Measurements from ENCODE around the gene IYD.

The IYD gene, protein sequence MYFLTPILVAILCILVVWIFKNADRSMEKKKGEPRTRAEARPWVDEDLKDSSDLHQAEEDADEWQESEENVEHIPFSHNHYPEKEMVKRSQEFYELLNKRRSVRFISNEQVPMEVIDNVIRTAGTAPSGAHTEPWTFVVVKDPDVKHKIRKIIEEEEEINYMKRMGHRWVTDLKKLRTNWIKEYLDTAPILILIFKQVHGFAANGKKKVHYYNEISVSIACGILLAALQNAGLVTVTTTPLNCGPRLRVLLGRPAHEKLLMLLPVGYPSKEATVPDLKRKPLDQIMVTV

DNA sequence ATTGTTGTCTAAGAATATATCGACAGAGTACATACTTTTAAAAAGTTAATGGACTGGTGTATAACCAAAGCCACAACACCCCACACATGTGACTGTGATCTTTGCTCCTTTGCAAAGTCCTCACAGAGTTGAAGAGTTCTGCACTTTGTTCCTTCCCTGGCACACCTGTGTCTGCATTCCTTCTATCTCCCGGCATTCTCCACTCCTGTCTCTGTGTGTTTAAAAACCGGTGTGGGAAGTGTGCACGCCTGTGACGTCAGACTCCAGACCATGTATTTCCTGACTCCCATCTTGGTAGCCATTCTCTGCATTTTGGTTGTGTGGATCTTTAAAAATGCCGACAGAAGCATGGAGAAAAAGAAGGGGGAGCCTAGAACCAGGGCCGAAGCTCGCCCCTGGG, at the start of gene IYD:
Gene IYD (plus strand): TSS at position 251 of the 400 bp plus-strand sequence. CDS start 20 bp downstream, at position 271.
- no peak for DNase-seq

DNA sequence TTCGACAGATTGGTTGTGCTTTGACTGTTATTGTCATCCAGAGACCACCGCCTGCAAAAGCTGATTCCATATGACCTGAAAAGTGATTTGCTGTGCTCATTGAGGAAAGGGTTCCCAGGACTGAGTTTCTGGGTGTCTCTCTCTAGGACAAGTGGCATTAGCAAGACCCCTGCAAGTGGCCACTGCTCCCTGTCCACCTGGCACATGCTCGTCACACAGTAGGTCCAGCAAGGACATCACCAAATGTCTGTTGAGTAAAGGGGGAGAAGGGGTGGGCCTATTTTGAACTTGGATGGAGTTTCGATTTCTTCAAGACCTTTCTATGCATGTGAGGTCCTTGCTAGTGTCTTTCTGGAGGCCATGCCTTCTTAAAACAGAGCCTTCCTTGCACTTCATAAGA, 48.9 kb upstream of the IYD start:
- no peak for DNase-seq

DNA sequence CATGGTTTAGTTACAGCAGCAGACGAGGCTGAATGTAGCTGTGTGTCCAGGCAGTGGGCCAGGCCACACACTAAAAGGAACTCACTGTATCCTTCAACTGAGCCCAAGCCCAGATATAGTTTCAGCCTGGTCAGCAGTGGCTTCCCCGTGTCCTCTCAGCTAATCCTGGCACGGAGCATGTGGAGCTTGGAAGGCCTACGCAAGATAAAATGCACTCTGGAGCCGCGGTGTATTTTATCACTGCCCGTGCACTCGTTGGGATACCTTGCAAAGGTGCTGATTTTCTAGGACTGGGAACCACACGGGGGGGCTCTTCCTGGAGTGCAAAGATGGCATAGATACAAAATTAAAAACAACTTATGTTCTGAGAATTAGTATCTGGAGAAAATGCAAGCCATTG, 48.4 kb upstream of the IYD start:
- no peak for DNase-seq

DNA sequence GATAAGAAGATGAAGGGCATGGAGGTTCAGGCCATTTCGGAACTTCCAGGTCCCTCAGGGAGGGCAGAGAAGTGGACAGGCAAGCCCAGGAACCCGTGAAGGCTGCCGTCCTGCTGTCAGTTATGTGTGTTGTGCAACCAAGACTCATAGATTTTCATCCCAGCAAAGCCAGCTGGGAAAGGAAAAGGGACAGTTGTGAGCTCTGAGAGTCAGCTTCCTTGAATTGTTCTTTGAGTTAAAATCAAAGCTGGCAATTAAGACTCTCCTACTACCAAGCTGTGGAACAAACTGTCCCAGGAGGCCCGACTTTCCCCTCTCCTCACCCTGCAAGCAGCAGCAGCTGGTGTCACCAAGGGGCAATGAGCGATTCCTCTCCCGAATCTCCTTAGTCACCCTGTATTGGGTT, 46.3 kb upstream of the IYD start:
- DNase-seq, result no peak

DNA sequence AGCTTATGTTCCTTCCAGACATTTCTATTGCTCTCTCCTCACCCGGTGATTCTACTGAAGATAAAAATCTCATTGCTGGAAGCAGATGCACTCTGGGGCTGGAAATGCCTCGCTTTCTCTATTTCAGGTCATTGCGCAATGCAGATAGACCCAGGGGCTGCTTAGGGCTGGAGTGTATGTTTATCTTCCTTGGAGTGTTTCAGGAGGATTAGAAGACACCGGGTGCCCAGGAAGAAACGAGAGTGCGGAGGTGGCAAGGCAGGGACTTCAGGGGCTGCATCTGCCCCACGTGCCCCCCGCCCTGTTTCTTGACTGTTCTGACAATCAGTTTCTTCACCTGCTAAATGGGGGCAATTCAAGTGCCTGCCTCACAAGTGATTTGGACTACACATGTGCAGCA, 45.6 kb upstream of the IYD start:
- no peak for DNase-seq

DNA sequence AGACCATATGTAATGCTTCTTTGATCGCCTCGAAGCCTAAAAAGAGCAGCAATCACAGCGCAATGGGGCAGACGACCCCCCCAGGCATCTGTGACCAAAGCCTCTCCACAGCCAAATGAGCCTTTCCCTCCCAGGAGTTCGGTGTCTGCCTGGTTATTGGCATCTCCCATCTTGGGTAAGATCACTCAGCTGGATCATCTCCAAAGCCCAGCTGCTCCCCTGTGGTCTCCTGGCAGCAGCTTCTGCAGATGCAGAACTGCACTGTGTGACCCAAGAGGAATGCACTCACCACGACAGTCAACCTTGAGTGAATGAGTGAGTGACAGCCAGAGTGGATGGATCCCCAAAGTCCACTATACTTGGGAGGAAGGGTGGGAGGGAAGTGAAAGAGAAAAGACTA, 44.8 kb upstream of the IYD start:
- DNase-seq, result no peak

DNA sequence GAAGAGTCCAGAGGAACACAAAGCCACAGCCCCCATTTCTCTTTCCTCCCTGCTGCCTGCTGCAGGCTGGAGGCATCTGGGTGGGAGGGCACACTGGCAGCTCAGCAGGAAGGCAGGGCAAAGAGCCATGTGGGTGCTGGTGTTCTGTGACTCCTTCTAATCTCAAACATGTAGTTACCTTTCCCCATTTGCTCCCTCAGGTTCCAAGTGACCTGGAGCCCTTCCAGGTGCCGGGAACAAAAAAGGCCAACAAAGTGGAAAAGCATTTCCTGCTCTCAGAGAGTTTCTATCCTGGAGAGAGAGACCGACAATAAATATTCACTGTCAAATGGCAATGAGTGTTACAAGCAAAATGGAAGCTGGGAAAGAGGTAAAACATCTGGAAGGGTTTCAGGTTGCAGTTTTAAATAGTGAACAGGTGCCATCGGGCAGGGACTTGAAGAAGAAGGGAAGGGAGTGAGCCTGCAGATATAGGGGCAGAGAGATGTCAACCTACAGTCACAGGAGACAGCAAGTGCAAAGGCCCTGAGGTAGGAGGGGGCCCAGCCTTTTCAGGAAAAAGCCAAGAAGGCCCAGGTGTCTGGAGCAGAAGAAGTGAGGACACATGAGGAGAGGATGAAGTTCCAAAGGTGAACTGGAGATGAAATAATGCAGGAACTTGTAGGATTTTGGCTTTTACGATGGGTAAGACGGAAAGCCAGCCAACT, 43.6 kb upstream of the IYD start:
- DNase-seq, result no peak

DNA sequence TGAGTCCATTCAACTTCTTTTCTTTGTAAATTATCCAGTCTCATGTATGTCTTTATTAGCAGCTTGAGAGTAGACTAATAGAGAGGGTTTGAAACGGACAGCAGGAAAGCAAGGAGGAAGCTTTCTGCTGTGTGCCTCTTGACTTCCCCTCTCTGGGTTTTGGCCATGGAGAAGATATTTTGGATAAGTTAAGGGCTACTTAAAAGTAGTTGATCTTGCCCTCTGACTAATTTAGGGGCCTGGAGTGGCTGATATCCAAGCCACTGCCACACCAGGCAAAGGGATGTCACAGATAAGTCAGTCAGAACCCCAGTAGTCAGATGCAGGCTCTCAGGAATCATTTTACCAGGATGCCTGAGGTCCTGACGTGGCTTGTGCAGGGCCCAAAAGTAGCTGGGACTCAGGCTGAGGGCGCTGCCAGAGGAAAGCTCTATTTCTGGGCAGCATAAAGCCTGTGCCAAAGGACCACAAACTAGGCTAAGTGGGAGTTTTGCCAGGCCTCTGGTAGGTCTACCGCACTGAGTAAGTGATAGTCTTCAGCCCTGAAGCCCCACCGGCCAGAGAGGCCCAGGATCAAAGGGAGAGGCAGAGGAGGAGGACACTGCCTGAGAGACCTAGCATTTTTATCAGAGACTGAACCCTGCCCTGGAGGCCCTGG, 41.6 kb upstream of the IYD start:
- DNase-seq, result no peak

DNA sequence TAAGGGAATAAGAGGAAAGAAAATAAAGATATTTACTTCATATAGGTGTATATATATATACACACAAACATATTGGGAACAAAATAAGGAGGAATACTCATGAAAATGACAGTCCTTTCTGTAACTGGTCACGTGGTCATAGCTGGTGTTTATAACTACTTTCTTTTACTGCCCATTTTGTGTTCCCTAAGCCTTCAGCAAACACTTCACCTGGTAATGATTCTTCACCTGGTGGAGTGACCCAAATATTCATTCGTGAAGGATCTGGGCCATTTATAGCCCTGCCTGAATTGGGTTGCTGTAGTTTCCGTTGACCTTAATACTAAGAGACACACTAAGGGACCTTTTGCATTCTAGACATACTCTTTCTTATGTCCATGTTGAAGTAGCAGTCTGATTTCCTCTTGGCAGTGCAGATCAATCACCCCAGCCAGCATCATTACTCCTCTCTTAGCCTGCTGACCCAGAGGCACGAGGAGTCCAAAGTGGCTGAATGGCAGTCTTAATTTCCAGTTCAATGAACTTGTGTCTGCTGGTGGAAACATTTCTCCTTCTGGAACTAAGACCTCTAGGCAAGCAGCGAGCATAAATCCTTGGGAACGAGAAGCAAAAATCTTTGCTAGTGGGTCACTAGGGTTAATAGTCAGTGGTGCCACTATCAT, 39.9 kb upstream of the IYD start:
- no peak for DNase-seq

DNA sequence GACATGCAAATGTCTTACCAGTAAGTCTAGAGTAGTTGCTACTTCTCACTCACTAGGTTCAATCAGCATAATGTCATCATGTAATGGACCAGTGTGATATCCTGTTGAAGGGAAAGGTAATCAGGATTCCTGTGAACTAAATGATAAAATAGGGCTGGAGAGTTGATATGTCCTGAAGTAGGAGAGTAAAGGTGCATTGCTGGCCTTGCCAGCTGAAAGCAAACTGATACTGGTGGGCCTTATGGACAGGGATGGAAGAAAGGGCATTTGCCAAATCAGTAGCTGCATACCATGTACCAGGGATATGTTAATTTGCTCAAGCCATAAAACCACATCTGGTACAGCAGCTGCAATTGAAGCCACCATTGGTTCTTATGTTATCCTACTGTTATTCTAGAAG, 37.5 kb upstream of the IYD start:
- no peak for DNase-seq

DNA sequence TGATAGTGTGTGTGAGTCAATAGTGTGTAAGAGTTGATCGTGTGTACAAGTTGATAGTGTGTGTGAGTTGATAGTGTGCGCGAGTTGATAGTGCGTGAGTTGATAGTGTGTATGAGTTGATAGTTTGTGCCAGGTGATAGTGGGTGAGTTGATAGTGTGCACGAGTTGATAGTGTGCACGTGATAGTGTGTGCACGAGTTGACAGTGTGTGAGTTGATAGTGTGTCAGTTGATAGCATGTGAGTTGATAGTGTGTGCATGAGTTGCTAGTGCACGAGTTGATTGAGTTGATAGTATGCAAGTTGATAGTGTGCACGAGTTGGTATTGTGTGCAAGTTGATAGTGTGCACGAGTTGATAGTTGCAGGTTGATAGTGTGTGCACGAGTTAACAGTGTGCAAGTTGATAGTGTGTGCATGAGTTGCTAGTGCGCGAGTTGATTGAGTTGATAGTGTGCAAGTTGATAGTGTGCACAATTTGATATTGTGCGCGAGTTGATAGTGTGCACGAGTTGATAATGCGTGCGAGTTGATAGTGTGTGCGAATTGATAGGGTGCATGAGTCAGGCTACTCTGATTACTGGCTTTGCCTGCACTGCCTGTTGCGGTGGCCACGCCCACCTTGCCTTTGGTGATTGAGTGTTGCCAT, 35.8 kb upstream of the IYD start:
- DNase-seq, result no peak

DNA sequence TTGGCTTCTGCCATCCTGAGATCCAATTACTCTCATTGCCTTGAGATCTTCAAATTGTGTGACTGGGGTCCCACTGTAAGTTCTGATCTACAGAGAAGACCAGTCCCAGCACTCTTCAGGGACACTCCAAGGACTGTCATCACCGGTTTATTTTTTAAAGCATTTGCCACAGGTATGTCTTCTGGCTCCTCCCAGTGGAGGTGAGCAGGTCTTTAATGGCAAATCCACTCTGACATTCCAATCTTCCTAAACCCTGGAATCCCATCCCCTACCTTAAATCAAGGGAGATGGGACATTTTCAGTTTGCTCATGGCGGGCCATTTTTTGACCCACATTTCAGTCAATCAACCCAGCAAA, 35.2 kb upstream of the IYD start:
- DNase-seq, result no peak

DNA sequence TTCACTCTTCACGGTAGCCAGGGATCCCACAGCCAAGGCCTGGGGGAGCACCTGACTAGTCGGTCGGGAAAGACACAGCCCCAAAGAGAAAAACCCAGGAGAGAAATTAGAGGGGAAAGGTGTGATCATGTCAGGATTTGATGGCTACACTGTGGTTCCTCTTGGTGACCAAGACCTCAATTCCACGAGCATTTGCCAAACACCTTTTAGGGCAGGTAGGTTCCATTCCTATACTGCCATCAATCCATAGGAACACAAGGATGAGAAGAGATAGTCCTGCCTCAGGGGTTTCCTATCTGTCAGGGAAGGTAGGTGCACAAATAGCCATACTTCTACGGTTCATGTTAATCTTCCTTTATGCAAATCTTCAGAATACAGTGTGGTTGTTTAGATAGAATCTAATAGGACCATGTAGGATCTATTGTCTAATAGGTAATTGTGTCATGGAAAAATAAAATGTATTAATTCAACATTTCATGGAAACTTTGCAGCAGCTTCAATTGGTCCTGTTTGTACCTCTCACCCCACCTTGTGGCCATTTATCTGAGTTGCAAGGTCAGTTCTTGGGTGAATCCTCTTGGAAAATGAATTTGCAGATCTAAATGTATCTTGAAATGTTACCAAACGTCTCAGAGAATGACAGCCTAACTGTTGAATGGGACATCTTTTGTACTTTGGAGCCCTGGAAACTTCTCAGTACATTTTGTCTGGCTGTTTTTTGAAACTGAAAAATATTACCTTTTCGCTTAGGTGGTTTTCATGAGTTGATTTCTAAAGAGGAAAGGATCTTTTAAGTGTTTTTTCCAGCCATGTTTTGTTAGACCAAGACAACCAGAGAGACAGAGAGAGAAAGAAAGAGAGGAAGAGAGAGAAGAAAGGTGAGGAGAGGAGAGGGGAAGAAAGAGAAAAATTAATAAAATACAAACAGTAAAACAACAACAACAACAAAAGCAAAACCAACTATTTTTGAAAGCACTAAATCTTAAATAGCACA, 33.7 kb upstream of the IYD start:
- peak; percentile 48 for DNase-seq

DNA sequence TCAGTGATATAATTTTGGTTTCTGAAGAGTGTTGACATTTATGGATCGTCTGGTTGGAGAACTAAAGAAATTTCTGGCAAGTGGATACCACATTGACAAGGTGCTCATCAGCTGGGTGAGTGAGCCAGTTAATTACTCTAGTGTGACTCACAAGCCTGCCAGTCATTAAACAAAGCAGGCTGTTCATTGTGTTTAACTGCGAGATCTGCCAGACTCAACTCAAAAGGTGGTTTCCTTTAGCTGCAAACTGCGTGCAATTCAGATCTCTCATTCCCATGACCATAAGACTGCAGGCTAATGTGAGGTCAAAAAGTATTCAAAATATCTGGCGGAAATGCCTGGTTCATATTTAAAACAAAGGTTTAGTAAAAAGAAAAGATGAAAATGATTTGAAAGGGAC, 32.5 kb upstream of the IYD start:
- DNase-seq, result no peak

DNA sequence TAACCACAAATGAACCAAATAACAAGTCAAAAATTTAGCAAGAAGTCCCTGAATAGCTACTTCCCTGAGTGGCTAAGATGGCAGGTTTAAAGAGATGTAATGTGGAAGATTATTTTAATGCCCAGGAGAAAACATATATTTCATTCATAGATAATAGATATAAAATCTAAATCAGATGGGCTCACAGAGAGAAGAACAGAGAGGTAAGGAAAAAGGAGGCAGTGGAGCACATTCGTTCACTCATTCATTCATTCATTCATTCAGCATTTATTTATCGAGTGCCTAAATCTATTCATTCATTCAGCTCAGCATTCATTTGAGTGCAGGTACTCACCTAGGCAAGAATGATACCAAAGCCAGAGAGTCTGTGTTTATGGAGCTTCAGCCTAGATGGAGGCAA, 32.1 kb upstream of the IYD start:
- no peak for DNase-seq

DNA sequence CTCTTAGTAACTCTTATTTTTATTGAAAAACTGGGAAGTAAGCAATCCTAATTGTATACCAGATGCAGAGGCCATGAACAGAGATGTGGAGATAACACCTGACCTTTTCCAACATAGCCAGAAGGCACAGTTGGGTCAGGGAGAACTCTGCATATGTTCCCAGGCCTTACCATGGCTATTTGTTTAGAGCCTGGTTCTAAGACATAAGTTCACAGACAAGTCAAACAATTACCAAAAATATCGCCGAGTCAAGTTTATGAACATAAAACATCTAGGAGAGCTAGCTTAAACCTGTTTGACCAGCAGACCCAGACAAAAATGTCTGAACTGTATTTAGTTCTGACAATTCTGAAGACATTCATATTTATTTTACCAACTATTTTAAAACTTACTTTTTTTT, 26.7 kb upstream of the IYD start:
- DNase-seq, result no peak

DNA sequence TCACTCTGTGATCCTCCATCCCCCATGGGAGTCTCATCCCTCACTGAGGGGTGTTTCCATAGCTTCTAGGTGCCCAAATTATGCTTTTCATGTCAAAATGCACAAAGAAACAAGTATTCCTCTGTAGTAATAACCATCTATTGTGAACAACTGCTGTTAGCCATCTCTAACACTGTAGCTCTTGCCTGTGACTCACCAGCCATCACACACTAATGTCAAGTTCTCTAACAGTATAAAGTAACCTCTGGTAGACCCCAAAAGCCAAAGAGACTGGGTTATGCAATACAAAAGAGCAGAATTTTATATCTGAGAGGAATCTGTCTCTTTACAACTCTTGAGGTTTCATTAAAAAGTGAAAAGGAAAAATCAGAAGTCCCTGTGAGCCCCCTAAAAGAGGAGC, 25.4 kb upstream of the IYD start:
- DNase-seq, result no peak

DNA sequence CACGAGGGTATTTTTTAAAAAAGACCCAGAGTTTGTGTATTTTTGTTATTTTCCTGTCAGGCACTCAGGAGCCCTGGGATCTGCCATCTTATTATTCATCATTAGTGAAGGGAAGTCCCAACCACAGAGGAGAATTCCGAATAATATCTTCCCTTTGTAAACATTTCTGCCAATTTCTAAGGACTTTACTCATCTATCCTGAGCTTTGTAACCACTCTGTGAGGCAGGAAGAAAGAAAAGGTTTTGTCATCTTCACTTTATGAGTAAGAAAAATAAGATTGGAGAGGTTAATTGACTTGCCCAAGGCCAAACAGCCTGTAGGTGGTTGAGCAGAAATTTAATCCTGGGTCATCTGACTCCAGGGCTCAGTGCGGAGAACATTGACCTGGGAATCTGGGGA, 23.0 kb upstream of the IYD start:
- DNase-seq, result no peak

DNA sequence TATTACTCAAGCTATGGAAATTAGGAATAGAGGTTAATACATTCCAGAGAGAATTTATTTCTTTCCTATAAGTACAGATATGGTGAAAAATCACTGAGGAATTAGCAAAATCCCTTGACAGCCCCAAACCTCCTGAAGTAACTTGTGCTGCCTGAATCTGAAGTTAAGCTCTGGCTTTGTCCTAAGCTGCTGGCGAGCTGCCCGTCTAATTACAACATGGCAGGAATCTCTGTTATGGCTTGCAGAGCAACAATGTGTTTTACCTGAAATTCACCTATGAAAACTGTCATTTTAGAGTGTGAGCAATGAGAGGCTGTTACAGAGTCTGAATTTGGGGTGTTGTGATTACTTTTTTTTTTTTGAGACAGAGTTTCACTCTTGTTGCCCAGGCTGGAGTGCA, 22.5 kb upstream of the IYD start:
- no peak for DNase-seq

DNA sequence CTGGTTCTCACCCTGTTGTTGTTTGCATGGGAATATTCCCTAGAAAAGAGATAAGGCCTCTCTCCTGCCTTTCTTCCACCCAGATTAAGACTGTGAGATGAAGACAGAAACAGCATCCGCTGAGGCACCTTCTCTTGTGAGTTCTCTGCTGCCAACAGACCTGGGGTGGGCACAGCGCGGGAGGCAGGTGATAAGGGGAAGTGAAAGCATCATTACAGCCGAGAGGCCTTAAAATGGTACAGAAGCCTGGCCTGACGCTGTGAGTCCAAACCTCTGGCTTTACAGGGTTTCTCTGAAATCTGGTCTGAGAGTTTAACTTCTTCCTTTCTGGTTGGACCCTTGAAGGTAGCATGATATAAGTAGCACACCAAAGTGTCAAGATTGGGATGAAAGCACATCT, 21.0 kb upstream of the IYD start:
- DNase-seq, result no peak

DNA sequence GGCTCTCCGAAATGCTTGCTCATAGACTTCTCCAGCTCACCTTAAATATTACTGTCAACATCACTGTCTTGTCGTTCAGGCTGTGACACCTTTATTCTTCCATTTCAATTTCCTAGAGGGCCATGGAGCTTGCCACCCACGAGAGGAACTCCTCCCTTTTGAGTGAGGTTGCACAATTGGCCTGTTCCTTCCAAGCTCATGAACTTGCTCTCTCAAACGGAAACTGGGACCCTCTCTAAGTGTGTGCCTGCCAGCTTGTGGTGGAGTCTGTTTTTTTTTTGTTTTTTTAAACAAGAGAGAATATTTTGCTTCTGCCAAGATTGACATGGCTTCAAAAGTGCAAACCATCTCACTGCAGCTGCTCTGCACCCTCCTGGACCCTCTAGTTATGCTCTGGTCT, 19.3 kb upstream of the IYD start:
- no peak for DNase-seq
